ENCODE results near the gene KIAA0513. TPM values are rescaled to one million over a fixed set of nuclear protein-coding genes. Genes with fewer than 3 reads are reported as not detected.

Gene KIAA0513
- polyA plus RNA-seq, 1 donor (not counting 4 experiments of a cell fraction or from before 2014, with no cell fraction given) = 3.3 TPM

GRCh38 chr16:85003725-85004586, 23.6 kb upstream of the KIAA0513 start:
- DNase-seq (ENCODE audit: low read depth, low spot score) (no peak), FAIRE-seq (no peak)
- H2AFZ ChIP-seq (ENCODE audit: control insufficient read depth, low read length) = no peak overlapping the region
- peaks cover 4% of the 10 kb centered on the region for H3K9me1 ChIP-seq (ENCODE audit: control insufficient read depth, extremely low read depth, insufficient read depth, low read length)
- H4K20me1 ChIP-seq (ENCODE audit: control insufficient read depth, extremely low read depth, insufficient read depth, low read length) = no peaks in the 10 kb centered on the region
- peak overlapping the region; percentile 47 for H3K9ac ChIP-seq (ENCODE audit: control insufficient read depth, extremely low read depth, insufficient read depth, low read length)
- H3K4me3 ChIP-seq (ENCODE audit: control insufficient read depth in 2 of 3, extremely low read depth in 1 of 3, insufficient read depth in 2 of 3, low read depth in 1 of 3, low read length in 3 of 3) = peak overlapping the region; percentile 17 to 56 (median 34)
- H3K36me3 ChIP-seq (ENCODE audit: control insufficient read depth in 2 of 2, extremely low read depth in 1 of 2, insufficient read depth in 2 of 2, low read length in 2 of 2) = peaks cover 10 to 13% of the 10 kb centered on the region in 2 experiments
- peak overlapping the region; percentile 65 for H3K4me2 ChIP-seq (ENCODE audit: control insufficient read depth, extremely low read depth, insufficient read depth, low read depth, low read length)
- peaks cover 70% of the 10 kb centered on the region for H3K79me2 ChIP-seq (ENCODE audit: control insufficient read depth, insufficient read depth, low read length)
- peak overlapping the region; percentile 96 for H3K27ac ChIP-seq (ENCODE audit: control insufficient read depth, insufficient read depth, low read length)
- dilution Hi-C loops (cut with MboI; ENCODE audit: extremely low pct_ligation_motif_present, low sequenced_read_pairs) = no loop called here
- no peaks in the 10 kb centered on the region for H3K27me3 ChIP-seq (ENCODE audit: control insufficient read depth, extremely low read depth, insufficient read depth, low read length)
- H3K9me3 ChIP-seq (ENCODE audit: control insufficient read depth, low read depth, low read length) = no peaks in the 10 kb centered on the region
- TF ChIP-seq CTCF (optimal IDR thresholded peaks at IDR 0.05 in 1 of 3, IDR thresholded peaks at IDR 0.05 in 1 of 3, conservative IDR thresholded peaks at IDR 0.05 in 1 of 3; ENCODE audit: extremely low read depth in 1 of 3, insufficient read depth in 2 of 3, low read length in 3 of 3) (no peak), EZH2 (IDR thresholded peaks at IDR 0.05; ENCODE audit: low read length) (no peak)
- peaks cover 78% of the 10 kb centered on the region for H3K4me1 ChIP-seq (ENCODE audit: control insufficient read depth, extremely low read depth, insufficient read depth, low read length)

- TF ChIP-seq EZH2 (IDR thresholded peaks at IDR 0.05; ENCODE audit: low read length) (no peak), CTCF (optimal IDR thresholded peaks at IDR 0.05 in 1 of 3, IDR thresholded peaks at IDR 0.05 in 1 of 3, conservative IDR thresholded peaks at IDR 0.05 in 1 of 3; ENCODE audit: extremely low read depth in 1 of 3, insufficient read depth in 2 of 3, low read length in 3 of 3) (no peak)
- H3K79me2 ChIP-seq (ENCODE audit: control insufficient read depth, insufficient read depth, low read length) = peaks cover 71% of the 10 kb centered on the region
- peak overlapping the region; percentile 77 for H3K9ac ChIP-seq (ENCODE audit: control insufficient read depth, extremely low read depth, insufficient read depth, low read length)
- DNase-seq (ENCODE audit: low read depth, low spot score) = peak; percentile 81
- H3K9me1 ChIP-seq (ENCODE audit: control insufficient read depth, extremely low read depth, insufficient read depth, low read length) = peaks cover 4% of the 10 kb centered on the region
- no peaks in the 10 kb centered on the region for H3K27me3 ChIP-seq (ENCODE audit: control insufficient read depth, extremely low read depth, insufficient read depth, low read length)
- peak overlapping the region; percentile 18 to 56 (median 43) for H3K4me3 ChIP-seq (ENCODE audit: control insufficient read depth in 2 of 3, extremely low read depth in 1 of 3, insufficient read depth in 2 of 3, low read depth in 1 of 3, low read length in 3 of 3)
- dilution Hi-C loops (cut with MboI; ENCODE audit: extremely low pct_ligation_motif_present, low sequenced_read_pairs) = no loop called here
- H3K27ac ChIP-seq (ENCODE audit: control insufficient read depth, insufficient read depth, low read length) = peak overlapping the region; percentile 96
- peaks cover 70% of the 10 kb centered on the region for H3K4me1 ChIP-seq (ENCODE audit: control insufficient read depth, extremely low read depth, insufficient read depth, low read length)
- H3K36me3 ChIP-seq (ENCODE audit: control insufficient read depth in 2 of 2, extremely low read depth in 1 of 2, insufficient read depth in 2 of 2, low read length in 2 of 2) = peaks cover 10 to 13% of the 10 kb centered on the region in 2 experiments
- no peak overlapping the region for H2AFZ ChIP-seq (ENCODE audit: control insufficient read depth, low read length)
- no peaks in the 10 kb centered on the region for H4K20me1 ChIP-seq (ENCODE audit: control insufficient read depth, extremely low read depth, insufficient read depth, low read length)
- H3K4me2 ChIP-seq (ENCODE audit: control insufficient read depth, extremely low read depth, insufficient read depth, low read depth, low read length) = peak overlapping the region; percentile 65
- no peaks in the 10 kb centered on the region for H3K9me3 ChIP-seq (ENCODE audit: control insufficient read depth, low read depth, low read length)
- no peak for FAIRE-seq
These were observed 22.9 kb upstream of the KIAA0513 start for GRCh38 chr16:85004587-85005205.
